ENCODE measurements around the gene PLEKHM2.

PLEKHM2 gene

DNA sequence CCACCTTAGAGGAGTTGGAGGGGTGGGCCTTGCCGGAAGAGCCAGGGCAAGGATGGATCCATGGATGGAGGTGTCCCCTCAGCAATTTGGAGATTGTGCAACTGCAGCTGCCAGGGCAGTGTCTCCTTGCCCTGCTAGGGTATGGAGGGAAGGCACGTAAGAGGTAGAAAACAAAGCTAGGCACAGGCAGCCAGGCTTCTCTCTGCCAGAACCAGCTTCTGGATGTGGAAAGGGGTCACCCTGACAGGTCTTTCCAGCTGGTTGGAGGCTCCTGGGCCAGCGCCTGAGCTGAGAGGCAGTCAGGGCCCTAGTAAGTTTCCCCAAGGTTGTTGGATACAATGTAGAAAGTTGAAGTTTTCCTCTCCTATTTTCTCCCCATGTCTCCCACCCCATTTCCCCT, 36.7 kb downstream of the PLEKHM2 start:
- Histone ChIP-seq H3K9me3 (ENCODE audit: control insufficient read depth, low read length) (no peaks in the 10 kb centered on the region), H3K4me3 (ENCODE audit: low read length) (no peak overlapping the region), H3K36me3 (ENCODE audit: control insufficient read depth, insufficient read depth, low read length, severe bottlenecking) (peaks cover 82% of the 10 kb centered on the region)

GRCh38 chr1:15722411-15722810, 38.3 kb downstream of the PLEKHM2 start:
- DNase-seq (ENCODE audit: low read depth) = no peak
- peaks cover 84% of the 10 kb centered on the region for H3K36me3 ChIP-seq (ENCODE audit: control insufficient read depth, insufficient read depth, low read length, severe bottlenecking)

More for the DNA sequence above, 36.7 kb downstream of the PLEKHM2 start:
- H3K4me1 ChIP-seq (ENCODE audit: control insufficient read depth, insufficient read depth, low read length) = peaks cover 10% of the 10 kb centered on the region
- no peaks in the 10 kb centered on the region for H3K27me3 ChIP-seq (replicated peaks; ENCODE audit: control insufficient read depth, insufficient read depth, low read length)
- H3K9ac ChIP-seq (ENCODE audit: low read length) = no peak overlapping the region
- no peak for DNase-seq (ENCODE audit: low read depth)

DNA sequence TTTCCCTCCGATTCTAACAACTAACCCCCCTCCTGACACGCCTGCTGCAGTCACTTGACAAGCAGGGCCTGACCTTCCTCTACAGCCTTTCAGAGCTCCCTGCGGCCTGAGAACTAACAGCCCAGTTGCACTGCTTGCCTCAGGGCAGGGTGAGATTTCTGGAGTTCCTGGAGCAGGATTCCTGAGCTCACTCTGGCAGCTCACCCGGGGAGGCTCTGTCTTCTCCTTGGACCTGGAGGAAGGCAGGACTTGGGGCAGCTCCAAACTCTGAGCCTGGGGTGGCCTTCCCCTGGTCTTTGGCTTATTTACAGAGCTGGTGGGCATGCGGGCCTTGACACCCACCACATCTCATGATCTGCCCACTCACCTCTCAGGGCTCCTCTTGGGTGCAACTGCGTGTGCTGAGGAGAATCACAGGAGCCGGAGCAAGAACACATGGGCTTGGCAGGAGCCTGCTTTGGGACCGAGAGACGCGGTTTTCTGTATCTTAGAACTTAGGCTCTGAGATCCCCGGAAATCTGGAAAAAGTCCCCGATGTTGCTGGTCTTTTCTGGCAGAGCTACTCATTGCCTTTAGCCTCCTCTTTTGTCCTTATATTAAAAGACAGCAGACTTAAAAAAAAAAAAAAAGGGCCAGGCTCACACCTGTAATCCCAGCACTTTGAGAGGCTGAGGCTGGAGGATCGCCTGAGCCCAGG, 38.9 kb downstream of the PLEKHM2 start:
- peaks cover 84% of the 10 kb centered on the region for H3K36me3 ChIP-seq (ENCODE audit: control insufficient read depth, insufficient read depth, low read length, severe bottlenecking)
- DNase-seq (ENCODE audit: low read depth) = peak; percentile 9
- no peaks in the 10 kb centered on the region for H3K9me3 ChIP-seq (ENCODE audit: control insufficient read depth, low read length)
- H3K27me3 ChIP-seq (replicated peaks; ENCODE audit: control insufficient read depth, insufficient read depth, low read length) = no peaks in the 10 kb centered on the region
- no peak overlapping the region for H3K4me3 ChIP-seq (ENCODE audit: low read length)
- H3K9ac ChIP-seq (ENCODE audit: low read length) = peak overlapping the region; percentile 37
- H3K4me1 ChIP-seq (ENCODE audit: control insufficient read depth, insufficient read depth, low read length) = peaks cover 10% of the 10 kb centered on the region

More at GRCh38 chr1:15722411-15722810, 38.3 kb downstream of the PLEKHM2 start:
- Histone ChIP-seq H3K4me3 (ENCODE audit: low read length) (no peak overlapping the region), H3K27me3 (replicated peaks; ENCODE audit: control insufficient read depth, insufficient read depth, low read length) (no peaks in the 10 kb centered on the region), H3K4me1 (ENCODE audit: control insufficient read depth, insufficient read depth, low read length) (peaks cover 10% of the 10 kb centered on the region), H3K9me3 (ENCODE audit: control insufficient read depth, low read length) (no peaks in the 10 kb centered on the region), H3K9ac (ENCODE audit: low read length) (peak overlapping the region; percentile 37)

DNA sequence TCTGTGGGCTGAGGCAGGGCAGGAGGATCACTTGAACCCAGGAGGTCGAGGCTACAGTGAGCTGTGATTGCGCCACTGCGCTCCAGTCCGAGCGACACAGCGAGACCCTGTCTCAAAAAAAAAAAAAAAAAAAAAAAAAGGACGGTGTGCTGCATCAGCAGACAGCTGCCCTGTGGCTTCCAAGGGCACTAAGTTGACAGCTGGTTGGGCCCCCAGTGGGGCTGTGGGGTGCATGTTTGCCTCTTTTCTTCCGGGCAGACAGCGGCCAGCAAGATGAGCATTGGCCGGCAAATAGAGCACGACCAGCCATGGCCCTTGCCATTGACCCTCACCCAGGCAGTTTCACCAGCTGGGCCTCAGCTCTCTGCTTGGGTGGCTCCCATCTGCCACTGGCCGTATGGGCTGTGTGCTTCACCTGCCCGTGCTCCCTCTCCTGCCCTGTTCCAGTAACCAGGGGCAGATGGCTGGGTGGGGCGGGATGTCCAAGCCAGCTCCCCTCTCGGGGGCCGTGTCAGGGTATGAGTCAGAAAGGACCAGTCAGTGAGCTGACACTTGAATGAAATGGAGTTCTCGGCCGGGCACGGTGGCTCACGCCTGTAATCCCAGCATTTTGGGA, 39.6 kb downstream of the PLEKHM2 start:
- no peak overlapping the region for H3K9ac ChIP-seq (ENCODE audit: low read length)
- DNase-seq (ENCODE audit: low read depth) = no peak
- peaks cover 86% of the 10 kb centered on the region for H3K36me3 ChIP-seq (ENCODE audit: control insufficient read depth, insufficient read depth, low read length, severe bottlenecking)
- no peaks in the 10 kb centered on the region for H3K27me3 ChIP-seq (replicated peaks; ENCODE audit: control insufficient read depth, insufficient read depth, low read length)
- no peak overlapping the region for H3K4me3 ChIP-seq (ENCODE audit: low read length)
- H3K4me1 ChIP-seq (ENCODE audit: control insufficient read depth, insufficient read depth, low read length) = peaks cover 10% of the 10 kb centered on the region
- H3K9me3 ChIP-seq (ENCODE audit: control insufficient read depth, low read length) = no peaks in the 10 kb centered on the region

GRCh38 chr1:15724949-15725880, 41.1 kb downstream of the PLEKHM2 start:
- H3K9me3 ChIP-seq (ENCODE audit: control insufficient read depth, low read length) = no peaks in the 10 kb centered on the region
- no peak for DNase-seq (ENCODE audit: low read depth)
- peaks cover 84% of the 10 kb centered on the region for H3K36me3 ChIP-seq (ENCODE audit: control insufficient read depth, insufficient read depth, low read length, severe bottlenecking)

GRCh38 chr1:15726508-15726907, 42.4 kb downstream of the PLEKHM2 start:
- H3K27me3 ChIP-seq (replicated peaks; ENCODE audit: control insufficient read depth, insufficient read depth, low read length) = no peaks in the 10 kb centered on the region
- H3K9ac ChIP-seq (ENCODE audit: low read length) = no peak overlapping the region
- peaks cover 10% of the 10 kb centered on the region for H3K4me1 ChIP-seq (ENCODE audit: control insufficient read depth, insufficient read depth, low read length)
- peaks cover 84% of the 10 kb centered on the region for H3K36me3 ChIP-seq (ENCODE audit: control insufficient read depth, insufficient read depth, low read length, severe bottlenecking)
- no peaks in the 10 kb centered on the region for H3K9me3 ChIP-seq (ENCODE audit: control insufficient read depth, low read length)
- DNase-seq (ENCODE audit: low read depth) = no peak
- H3K4me3 ChIP-seq (ENCODE audit: low read length) = no peak overlapping the region

More at GRCh38 chr1:15724949-15725880, 41.1 kb downstream of the PLEKHM2 start:
- Histone ChIP-seq H3K4me3 (ENCODE audit: low read length) (no peak overlapping the region), H3K9ac (ENCODE audit: low read length) (no peak overlapping the region), H3K27me3 (replicated peaks; ENCODE audit: control insufficient read depth, insufficient read depth, low read length) (no peaks in the 10 kb centered on the region), H3K4me1 (ENCODE audit: control insufficient read depth, insufficient read depth, low read length) (peaks cover 10% of the 10 kb centered on the region)

GRCh38 chr1:15727021-15727420, 42.9 kb downstream of the PLEKHM2 start:
- Histone ChIP-seq H3K27me3 (replicated peaks; ENCODE audit: control insufficient read depth, insufficient read depth, low read length) (no peaks in the 10 kb centered on the region), H3K36me3 (ENCODE audit: control insufficient read depth, insufficient read depth, low read length, severe bottlenecking) (peaks cover 84% of the 10 kb centered on the region), H3K9ac (ENCODE audit: low read length) (no peak overlapping the region), H3K4me1 (ENCODE audit: control insufficient read depth, insufficient read depth, low read length) (peaks cover 10% of the 10 kb centered on the region), H3K4me3 (ENCODE audit: low read length) (no peak overlapping the region), H3K9me3 (ENCODE audit: control insufficient read depth, low read length) (no peaks in the 10 kb centered on the region)
- no peak for DNase-seq (ENCODE audit: low read depth)

DNA sequence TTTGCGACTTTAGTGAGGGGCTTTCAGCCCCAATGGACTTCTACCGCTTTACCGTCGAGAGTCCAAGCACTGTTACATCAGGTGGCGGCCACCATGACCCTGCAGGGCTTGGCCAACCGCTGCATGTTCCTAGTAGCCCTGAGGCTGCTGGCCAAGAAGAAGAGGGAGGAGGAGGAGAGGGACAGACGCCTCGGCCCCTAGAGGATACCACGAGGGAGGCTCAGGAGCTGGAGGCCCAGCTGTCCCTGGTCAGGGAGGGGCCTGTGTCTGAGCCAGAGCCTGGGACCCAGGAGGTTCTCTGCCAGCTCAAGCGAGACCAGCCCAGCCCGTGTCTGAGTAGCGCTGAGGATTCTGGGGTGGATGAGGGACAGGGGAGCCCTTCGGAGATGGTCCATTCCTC, 43.3 kb downstream of the PLEKHM2 start:
- H3K4me1 ChIP-seq (ENCODE audit: control insufficient read depth, insufficient read depth, low read length) = peaks cover 10% of the 10 kb centered on the region
- H3K9me3 ChIP-seq (ENCODE audit: control insufficient read depth, low read length) = no peaks in the 10 kb centered on the region
- no peak overlapping the region for H3K9ac ChIP-seq (ENCODE audit: low read length)
- no peaks in the 10 kb centered on the region for H3K27me3 ChIP-seq (replicated peaks; ENCODE audit: control insufficient read depth, insufficient read depth, low read length)
- H3K4me3 ChIP-seq (ENCODE audit: low read length) = no peak overlapping the region
- no peak for DNase-seq (ENCODE audit: low read depth)
- peaks cover 85% of the 10 kb centered on the region for H3K36me3 ChIP-seq (ENCODE audit: control insufficient read depth, insufficient read depth, low read length, severe bottlenecking)

GRCh38 chr1:15727866-15728534, 43.9 kb downstream of the PLEKHM2 start:
- no peaks in the 10 kb centered on the region for H3K9me3 ChIP-seq (ENCODE audit: control insufficient read depth, low read length)
- no peaks in the 10 kb centered on the region for H3K27me3 ChIP-seq (replicated peaks; ENCODE audit: control insufficient read depth, insufficient read depth, low read length)
- no peak overlapping the region for H3K4me3 ChIP-seq (ENCODE audit: low read length)
- no peak for DNase-seq (ENCODE audit: low read depth)
- H3K36me3 ChIP-seq (ENCODE audit: control insufficient read depth, insufficient read depth, low read length, severe bottlenecking) = peaks cover 85% of the 10 kb centered on the region
- no peak overlapping the region for H3K9ac ChIP-seq (ENCODE audit: low read length)
- H3K4me1 ChIP-seq (ENCODE audit: control insufficient read depth, insufficient read depth, low read length) = peaks cover 4% of the 10 kb centered on the region

DNA sequence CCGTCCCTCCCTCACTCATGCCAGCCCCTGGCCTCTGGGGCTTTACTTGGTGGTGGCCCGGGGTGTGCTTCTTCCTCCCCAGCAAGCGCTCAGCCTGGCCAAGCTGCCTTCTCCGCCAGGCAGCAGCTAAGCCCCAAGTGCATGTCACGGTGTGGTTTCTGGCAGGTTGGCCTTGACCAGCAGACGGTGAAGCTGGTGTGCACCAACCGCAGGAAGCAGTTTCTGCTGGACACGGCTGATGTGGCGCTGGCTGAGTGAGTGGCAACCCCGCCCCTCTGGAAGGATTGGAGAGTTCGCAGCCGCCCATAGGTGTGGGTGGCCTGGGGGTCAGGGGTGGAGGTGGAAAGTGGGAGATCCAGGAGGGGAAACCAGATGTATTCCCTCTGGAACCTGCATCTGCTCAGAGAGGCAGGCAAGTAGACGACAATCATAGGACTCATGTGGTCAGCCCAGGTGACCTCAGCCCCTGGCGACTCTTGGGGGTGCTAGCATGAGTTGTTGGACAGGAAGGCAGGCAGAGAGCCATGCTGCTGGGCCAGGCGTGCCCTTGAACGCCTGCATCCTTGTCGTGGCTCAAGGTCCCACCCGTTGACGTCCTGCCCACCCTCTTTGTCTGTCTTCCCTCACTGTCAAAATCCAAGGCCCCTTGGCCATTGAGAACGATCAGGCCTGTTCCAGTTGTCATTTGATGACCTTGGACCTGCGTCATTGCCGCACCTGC, 45.0 kb downstream of the PLEKHM2 start:
- no peaks in the 10 kb centered on the region for H3K4me1 ChIP-seq (ENCODE audit: control insufficient read depth, insufficient read depth, low read length)
- peaks cover 87% of the 10 kb centered on the region for H3K36me3 ChIP-seq (ENCODE audit: control insufficient read depth, insufficient read depth, low read length, severe bottlenecking)
- no peak for DNase-seq (ENCODE audit: low read depth)
- H3K4me3 ChIP-seq (ENCODE audit: low read length) = no peak overlapping the region
- no peaks in the 10 kb centered on the region for H3K27me3 ChIP-seq (replicated peaks; ENCODE audit: control insufficient read depth, insufficient read depth, low read length)
- no peaks in the 10 kb centered on the region for H3K9me3 ChIP-seq (ENCODE audit: control insufficient read depth, low read length)
- H3K9ac ChIP-seq (ENCODE audit: low read length) = no peak overlapping the region
